Cardiac fibroblast (primary cell): ENCODE measurements around the gene ADARB2.

ENCODE experiments used
- DNase-seq, 2 donors: peaks; one replicate each; pipeline versions ENCODE4 v3.0.0 to v3.0.0-alpha.2; 2010; ENCODE audit warnings: low read depth in 2 of 2
- H3K4me3 ChIP-seq, 2 donors: replicated peaks in 1 of 2; 1 replicate in 1 of 2; 2 replicates in 1 of 2; pipeline ENCODE4 v1.5.1; 2011; ENCODE audit warnings: low read depth in 2 of 2, low read length in 2 of 2, mild to moderate bottlenecking in 2 of 2, moderate library complexity in 1 of 2
- TF ChIP-seq, protein P1 (sequence below): IDR thresholded peaks from one replicate; pipeline ENCODE4 v1.5.1; 2011; ENCODE audit warnings: low read depth, mild to moderate bottlenecking, low read length, inconsistent platforms

Gene ADARB2

DNA sequence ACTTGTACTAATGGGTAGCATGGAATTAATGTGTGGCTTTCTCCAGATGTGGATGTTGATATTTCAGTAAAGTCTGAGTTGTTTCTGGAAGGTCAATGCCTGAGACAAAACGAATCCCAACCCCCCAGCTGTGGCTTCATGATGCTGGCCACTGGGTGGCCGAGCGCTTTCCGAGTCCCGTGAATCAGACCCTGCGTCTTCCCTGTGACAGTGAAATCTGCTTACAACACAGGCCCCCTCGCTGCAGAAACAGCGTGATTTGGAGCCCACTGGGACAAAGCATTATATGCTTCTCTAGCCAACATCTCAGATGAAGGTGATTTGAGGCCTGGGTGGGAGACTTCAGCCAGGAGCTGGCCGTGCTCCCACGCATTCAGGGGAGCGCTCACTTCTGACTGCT, 556.5 kb downstream of the ADARB2 start:
- no peak for DNase-seq
- TF ChIP-seq, protein P1, sequence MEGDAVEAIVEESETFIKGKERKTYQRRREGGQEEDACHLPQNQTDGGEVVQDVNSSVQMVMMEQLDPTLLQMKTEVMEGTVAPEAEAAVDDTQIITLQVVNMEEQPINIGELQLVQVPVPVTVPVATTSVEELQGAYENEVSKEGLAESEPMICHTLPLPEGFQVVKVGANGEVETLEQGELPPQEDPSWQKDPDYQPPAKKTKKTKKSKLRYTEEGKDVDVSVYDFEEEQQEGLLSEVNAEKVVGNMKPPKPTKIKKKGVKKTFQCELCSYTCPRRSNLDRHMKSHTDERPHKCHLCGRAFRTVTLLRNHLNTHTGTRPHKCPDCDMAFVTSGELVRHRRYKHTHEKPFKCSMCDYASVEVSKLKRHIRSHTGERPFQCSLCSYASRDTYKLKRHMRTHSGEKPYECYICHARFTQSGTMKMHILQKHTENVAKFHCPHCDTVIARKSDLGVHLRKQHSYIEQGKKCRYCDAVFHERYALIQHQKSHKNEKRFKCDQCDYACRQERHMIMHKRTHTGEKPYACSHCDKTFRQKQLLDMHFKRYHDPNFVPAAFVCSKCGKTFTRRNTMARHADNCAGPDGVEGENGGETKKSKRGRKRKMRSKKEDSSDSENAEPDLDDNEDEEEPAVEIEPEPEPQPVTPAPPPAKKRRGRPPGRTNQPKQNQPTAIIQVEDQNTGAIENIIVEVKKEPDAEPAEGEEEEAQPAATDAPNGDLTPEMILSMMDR, result no peak

DNA sequence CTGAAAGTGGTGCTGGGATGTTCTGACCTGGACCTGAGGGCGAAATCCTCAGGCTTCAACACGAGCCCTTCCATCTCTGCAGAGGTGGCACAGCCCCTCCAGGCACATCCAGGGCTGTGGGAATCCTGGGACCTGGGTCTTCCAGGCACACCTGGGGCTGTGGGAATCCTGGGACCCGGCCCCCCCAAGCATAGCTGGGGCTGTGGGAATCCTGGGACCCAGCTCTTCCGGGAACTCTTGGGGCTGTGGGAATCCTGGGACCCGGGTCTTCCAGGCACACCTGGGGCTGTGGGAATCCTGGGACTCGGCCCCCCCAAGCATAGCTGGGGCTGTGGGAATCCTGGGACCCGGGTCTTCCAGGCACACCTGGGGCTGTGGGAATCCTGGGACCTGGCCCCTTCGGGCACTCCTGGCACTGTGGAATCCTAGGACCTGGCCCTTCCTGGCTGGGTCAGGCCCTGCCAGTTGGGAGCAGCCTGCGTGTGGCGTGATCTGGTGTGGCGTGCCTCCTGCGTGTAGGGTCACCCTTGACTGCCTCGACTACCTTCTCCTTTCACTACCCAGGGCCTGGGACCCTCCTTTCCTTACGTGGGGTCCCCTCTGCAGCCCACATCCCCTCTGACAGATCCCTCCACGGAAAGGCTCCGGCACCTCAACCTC, 557.1 kb downstream of the ADARB2 start:
- DNase-seq, result no peak
- no peak overlapping the region for H3K4me3 ChIP-seq
- TF ChIP-seq, protein P1, result no peak

More for the DNA sequence above, 556.5 kb downstream of the ADARB2 start:
- no peak overlapping the region for H3K4me3 ChIP-seq

DNA sequence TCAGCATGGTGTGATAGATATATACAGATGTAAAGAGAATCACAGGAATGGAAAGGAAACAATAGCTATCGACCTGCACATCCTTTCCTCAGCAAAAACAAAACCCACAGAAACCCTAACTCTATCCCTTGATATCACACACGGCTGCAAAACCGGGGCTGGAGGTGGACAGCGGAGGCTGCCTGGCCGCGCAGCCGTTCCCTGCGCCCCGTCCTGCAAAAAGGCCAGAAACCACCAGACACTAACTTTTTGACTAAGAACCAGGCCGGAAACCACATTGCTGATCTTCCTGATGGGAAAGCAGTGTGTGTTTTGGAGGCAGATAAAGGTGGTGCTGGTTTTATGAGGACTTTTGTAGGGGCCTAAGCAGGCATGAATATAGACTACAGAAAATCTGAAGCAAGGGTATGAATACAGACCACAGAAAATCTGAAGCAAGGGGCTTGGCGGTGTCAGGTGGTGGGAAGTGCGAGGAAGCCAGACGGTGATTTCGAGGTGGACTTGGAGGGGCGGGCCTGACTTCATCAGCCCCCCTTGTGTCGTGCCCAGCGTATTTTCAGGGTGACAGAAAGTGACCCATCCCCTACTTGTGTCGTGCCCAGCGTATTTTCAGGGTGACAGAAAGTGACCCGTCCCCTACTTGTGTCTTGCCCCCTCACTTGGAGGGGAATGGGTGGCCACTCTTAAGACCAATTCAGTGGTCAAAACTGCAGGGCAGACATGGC, 557.8 kb downstream of the ADARB2 start:
- DNase-seq, result no peak
- TF ChIP-seq, protein P1, result no peak
- no peak overlapping the region for H3K4me3 ChIP-seq

DNA sequence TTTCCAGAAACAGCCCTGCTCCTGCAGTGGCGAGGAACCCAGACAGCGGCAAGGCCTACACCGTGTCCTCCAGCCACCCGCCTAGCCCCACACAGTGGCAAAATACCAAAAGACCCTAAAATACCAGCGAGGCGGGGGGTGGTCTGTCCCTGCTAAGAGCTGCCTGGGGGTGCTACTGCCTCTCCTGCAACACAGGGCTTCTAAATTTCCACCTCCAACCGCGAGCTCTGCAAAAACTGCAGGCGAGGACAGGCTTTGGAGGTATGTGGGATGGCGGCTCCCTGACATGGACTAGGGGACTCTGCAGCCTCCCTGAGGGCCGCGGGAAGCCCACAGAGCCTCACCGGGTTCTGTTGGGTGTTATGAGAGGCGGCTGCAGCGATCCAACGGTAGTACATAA, 558.8 kb downstream of the ADARB2 start:
- DNase-seq, result no peak
- TF ChIP-seq, protein P1, result no peak
- no peak overlapping the region for H3K4me3 ChIP-seq

DNA sequence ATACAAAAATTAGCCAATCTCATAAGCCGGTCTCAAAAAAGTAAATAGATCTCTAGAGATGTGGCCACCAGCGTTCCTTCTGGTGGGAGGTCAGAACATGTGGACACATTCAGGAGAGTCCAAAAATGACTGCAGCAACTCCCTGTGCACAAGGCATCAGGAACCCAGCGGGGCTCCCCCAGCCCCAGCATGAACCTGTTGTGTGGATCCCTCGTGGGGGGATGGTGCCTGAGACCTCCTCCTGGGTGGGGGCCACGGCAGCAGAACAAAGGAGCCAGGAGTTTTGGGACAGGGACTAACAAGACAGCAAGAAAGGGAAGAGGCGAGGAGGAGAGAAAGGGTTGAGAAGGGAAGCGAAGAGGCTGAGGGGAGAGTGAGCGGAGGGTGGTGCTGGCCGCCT, 559.4 kb downstream of the ADARB2 start:
- no peak overlapping the region for H3K4me3 ChIP-seq
- TF ChIP-seq, protein P1, result no peak
- DNase-seq, result no peak

- TF ChIP-seq, protein P1, result no peak
Measured at GRCh38 chr10:1175956-1176565, 561.3 kb downstream of the ADARB2 start.

More at GRCh38 chr10:1175956-1176565, 561.3 kb downstream of the ADARB2 start:
- DNase-seq, result no peak
- no peak overlapping the region for H3K4me3 ChIP-seq
